Panc1 (cell line): ENCODE measurements around the gene ADPRHL1. TPM values are rescaled to one million over a fixed set of nuclear protein-coding genes. Genes with fewer than 3 reads are reported as not detected.

Experiments used
- ATAC-seq: fragments of 200-7000 bp; cut with Tn5 transposase; 2 replicates; pipeline ENCODE4 v1.9.1; 2020; ENCODE audit warnings: mild to moderate bottlenecking, moderate library complexity
- BruUV-seq: library from RNA; stranded (reverse); fragments of 400-500 nt; replicated peaks from 2 replicates; lab custom pipeline; 2021; lab: Mats Ljungman, UMichigan
- CTCF ChIA-PET: fragments of 300-600 bp; sonication (Branson Sonifier 250); formaldehyde crosslinking; loops from one replicate; lab custom pipeline; 2022; ENCODE audit warnings: antibody characterized with exemption; lab: Charles Lee
- POLR2A ChIA-PET: fragments of 300-600 bp; sonication (Branson Sonifier 250); formaldehyde crosslinking; loops from one replicate; lab custom pipeline; 2022; ENCODE audit warnings: antibody characterized with exemption; lab: Charles Lee
- DNase-seq: peaks from one replicate; pipeline ENCODE4 v3.0.0-alpha.2; 2010; ENCODE audit warnings: low read depth, low spot score
- H3K27ac ChIP-seq: 2 replicates; pipeline ENCODE4 v1.5.1; 2011; ENCODE audit warnings: mild to moderate bottlenecking, low read length, inconsistent platforms
- H3K27me3 ChIP-seq: fragments of 200-500 bp; sonication (Bioruptor generic); 2 replicates; pipeline ENCODE4 v1.6.0; 2014; ENCODE audit warnings: low read length, inconsistent platforms; ENCODE audit not compliant: control insufficient read depth, insufficient read depth
- H3K36me3 ChIP-seq: fragments of 200-500 bp; sonication (Bioruptor generic); 2 replicates; pipeline ENCODE4 v1.5.1; 2014; ENCODE audit warnings: inconsistent platforms, mild to moderate bottlenecking, low read length, moderate library complexity; ENCODE audit not compliant: control insufficient read depth, insufficient read depth
- H3K4me1 ChIP-seq: 2 replicates; pipeline ENCODE4 v1.5.1; 2011; ENCODE audit warnings: inconsistent platforms, mild to moderate bottlenecking, low read length, moderate library complexity; ENCODE audit not compliant: control insufficient read depth, insufficient read depth
- H3K4me3 ChIP-seq, 2 experiments: 2 replicates each; pipeline ENCODE4 v1.5.1; 2011 to 2012; ENCODE audit warnings: low read depth in 2 of 2, low read length in 2 of 2, mild to moderate bottlenecking in 2 of 2, inconsistent platforms in 1 of 2, moderate library complexity in 1 of 2
- H3K9me3 ChIP-seq: fragments of 200-500 bp; sonication (Bioruptor generic); 2 replicates; pipeline ENCODE4 v1.5.1; 2014; ENCODE audit warnings: low read depth, mild to moderate bottlenecking, inconsistent platforms, low read length, moderate library complexity; ENCODE audit not compliant: control insufficient read depth, insufficient read depth
- POLR2AphosphoS5 ChIP-seq: IDR thresholded peaks from 2 replicates; pipeline ENCODE4 v1.6.1; 2012; ENCODE audit warnings: mild to moderate bottlenecking, low read depth, low read length, moderate library complexity
- SIN3A ChIP-seq: IDR thresholded peaks from 2 replicates; pipeline ENCODE4 v1.6.1; 2012; ENCODE audit warnings: low read depth, mild to moderate bottlenecking, low read length, moderate library complexity, borderline replicate concordance; ENCODE audit not compliant: insufficient read depth
- TCF7L2 ChIP-seq: IDR thresholded peaks from 2 replicates; pipeline ENCODE4 v1.6.1; 2011; ENCODE audit warnings: mild to moderate bottlenecking, low read depth, low read length, inconsistent platforms
- in situ Hi-C: cut with HindIII; loops from 2 replicates; pipeline ENCODE4 v1.10.0; 2016; ENCODE audit warnings: low sequenced_read_pairs, low pct_unique_long_range_greater_than_20kb
- intact Hi-C: fragments of 100-400 bp; cut with micrococcal nuclease; formaldehyde crosslinking; loops from one replicate; pipeline ENCODE4 v1.10.0; 2022; ENCODE audit not compliant: unreplicated experiment
- total RNA-seq: library from RNA; stranded (reverse); gene quantifications from one replicate; pipeline ENCODE4 v1.2.1, GENCODE V29; 2021; ENCODE audit not compliant: unreplicated experiment
- TF ChIP-seq, protein P1 (sequence below), 2 experiments: IDR thresholded peaks; 2 replicates each; pipeline ENCODE4 v1.6.1; 2011 to 2012; ENCODE audit warnings: low read depth in 2 of 2, control low read depth in 1 of 2, low read length in 1 of 2, mild to moderate bottlenecking in 1 of 2, moderate library complexity in 1 of 2; ENCODE audit not compliant: insufficient read depth in 1 of 2
- TF ChIP-seq, protein P2 (sequence below): fragments of 450-650 bp; IDR thresholded peaks from 2 replicates; pipeline ENCODE4 v1.5.1; 2017; ENCODE audit warnings: mild to moderate bottlenecking

The ADPRHL1 gene
- total RNA-seq, 1 experiment from 2014 or later, result 4.8 TPM

DNA sequence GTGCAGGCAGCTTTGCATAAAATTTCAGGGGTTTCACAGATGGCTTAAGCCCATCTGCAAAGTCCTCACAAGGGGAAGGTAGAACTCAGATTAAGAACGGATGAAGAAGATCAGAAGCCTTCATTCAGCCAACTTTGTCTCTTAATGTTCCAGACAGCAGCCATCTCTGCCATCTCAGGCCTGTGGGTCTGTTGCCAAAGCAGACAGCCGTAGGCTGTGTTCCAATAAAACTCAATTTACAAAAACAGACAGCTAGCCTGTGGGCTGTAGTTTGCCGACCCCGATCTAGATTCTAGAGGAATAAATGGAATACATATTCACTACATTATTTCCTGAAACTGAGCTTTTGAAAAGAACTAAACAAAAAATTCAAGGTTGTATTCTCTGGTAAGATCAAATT, 33.4 kb upstream of the ADPRHL1 start:
- CTCF ChIA-PET, result no interaction called here
- Histone ChIP-seq H3K4me3 (no peak overlapping the region), H3K27ac (no peak overlapping the region), H3K9me3 (no peaks in the 10 kb centered on the region), H3K36me3 (peaks cover 3% of the 10 kb centered on the region; the same call in 1 of the 2 replicates), H3K27me3 (no peaks in the 10 kb centered on the region), H3K4me1 (peaks cover 4% of the 10 kb centered on the region)
- intact Hi-C loops (no loop called here), in situ Hi-C loops (no loop called here)
- TF ChIP-seq, protein P1, sequence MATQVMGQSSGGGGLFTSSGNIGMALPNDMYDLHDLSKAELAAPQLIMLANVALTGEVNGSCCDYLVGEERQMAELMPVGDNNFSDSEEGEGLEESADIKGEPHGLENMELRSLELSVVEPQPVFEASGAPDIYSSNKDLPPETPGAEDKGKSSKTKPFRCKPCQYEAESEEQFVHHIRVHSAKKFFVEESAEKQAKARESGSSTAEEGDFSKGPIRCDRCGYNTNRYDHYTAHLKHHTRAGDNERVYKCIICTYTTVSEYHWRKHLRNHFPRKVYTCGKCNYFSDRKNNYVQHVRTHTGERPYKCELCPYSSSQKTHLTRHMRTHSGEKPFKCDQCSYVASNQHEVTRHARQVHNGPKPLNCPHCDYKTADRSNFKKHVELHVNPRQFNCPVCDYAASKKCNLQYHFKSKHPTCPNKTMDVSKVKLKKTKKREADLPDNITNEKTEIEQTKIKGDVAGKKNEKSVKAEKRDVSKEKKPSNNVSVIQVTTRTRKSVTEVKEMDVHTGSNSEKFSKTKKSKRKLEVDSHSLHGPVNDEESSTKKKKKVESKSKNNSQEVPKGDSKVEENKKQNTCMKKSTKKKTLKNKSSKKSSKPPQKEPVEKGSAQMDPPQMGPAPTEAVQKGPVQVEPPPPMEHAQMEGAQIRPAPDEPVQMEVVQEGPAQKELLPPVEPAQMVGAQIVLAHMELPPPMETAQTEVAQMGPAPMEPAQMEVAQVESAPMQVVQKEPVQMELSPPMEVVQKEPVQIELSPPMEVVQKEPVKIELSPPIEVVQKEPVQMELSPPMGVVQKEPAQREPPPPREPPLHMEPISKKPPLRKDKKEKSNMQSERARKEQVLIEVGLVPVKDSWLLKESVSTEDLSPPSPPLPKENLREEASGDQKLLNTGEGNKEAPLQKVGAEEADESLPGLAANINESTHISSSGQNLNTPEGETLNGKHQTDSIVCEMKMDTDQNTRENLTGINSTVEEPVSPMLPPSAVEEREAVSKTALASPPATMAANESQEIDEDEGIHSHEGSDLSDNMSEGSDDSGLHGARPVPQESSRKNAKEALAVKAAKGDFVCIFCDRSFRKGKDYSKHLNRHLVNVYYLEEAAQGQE (IDR thresholded peaks at IDR 0.05; ENCODE audit: insufficient read depth in 1 of 2, low read depth in 2 of 2, low read length in 1 of 2), result no peak
- TF ChIP-seq POLR2AphosphoS5 (no peak), TCF7L2 (no peak), SIN3A (no peak)
- TF ChIP-seq, protein P2, sequence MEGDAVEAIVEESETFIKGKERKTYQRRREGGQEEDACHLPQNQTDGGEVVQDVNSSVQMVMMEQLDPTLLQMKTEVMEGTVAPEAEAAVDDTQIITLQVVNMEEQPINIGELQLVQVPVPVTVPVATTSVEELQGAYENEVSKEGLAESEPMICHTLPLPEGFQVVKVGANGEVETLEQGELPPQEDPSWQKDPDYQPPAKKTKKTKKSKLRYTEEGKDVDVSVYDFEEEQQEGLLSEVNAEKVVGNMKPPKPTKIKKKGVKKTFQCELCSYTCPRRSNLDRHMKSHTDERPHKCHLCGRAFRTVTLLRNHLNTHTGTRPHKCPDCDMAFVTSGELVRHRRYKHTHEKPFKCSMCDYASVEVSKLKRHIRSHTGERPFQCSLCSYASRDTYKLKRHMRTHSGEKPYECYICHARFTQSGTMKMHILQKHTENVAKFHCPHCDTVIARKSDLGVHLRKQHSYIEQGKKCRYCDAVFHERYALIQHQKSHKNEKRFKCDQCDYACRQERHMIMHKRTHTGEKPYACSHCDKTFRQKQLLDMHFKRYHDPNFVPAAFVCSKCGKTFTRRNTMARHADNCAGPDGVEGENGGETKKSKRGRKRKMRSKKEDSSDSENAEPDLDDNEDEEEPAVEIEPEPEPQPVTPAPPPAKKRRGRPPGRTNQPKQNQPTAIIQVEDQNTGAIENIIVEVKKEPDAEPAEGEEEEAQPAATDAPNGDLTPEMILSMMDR, result no peak
- DNase-seq (no peak), ATAC-seq (no peak)
- BruUV-seq, result no TSS peak
- POLR2A ChIA-PET, result no interaction called here

DNA sequence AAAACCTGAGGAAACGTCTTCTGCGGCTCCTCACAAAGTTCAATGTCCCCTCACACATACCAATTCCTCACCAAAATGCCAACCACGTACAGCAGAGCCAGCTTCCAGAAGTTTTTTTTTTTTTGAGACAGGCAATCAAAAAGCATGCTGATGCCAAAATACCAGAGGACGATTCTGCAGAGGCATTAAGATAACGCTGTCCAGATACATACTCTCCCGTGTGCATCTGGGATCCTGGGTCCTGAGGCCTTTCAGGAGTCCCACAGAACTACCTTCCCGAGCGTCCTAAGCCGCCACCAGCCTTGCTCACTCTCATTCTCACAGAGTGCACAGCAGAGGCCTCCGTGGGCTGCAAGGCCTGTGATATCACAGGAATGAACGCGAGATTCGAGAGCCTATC, 32.3 kb upstream of the ADPRHL1 start:
- H3K4me3 ChIP-seq, result no peak overlapping the region
- CTCF ChIA-PET, result no interaction called here
- no peak for ATAC-seq
- no peaks in the 10 kb centered on the region; the same call in 1 of the 2 replicates for H3K36me3 ChIP-seq
- no peak for TF ChIP-seq TCF7L2
- TF ChIP-seq SIN3A, result no peak
- TF ChIP-seq, protein P2, result no peak
- TF ChIP-seq, protein P1 (IDR thresholded peaks at IDR 0.05; ENCODE audit: insufficient read depth in 1 of 2, low read depth in 2 of 2, low read length in 1 of 2), result no peak
- no peak for TF ChIP-seq POLR2AphosphoS5
- BruUV-seq, result no TSS peak
- POLR2A ChIA-PET, result no interaction called here
- DNase-seq, result no peak
- H3K27me3 ChIP-seq, result no peaks in the 10 kb centered on the region
- H3K4me1 ChIP-seq, result peaks cover 4% of the 10 kb centered on the region
- H3K27ac ChIP-seq, result no peak overlapping the region
- intact Hi-C loops (no loop called here), in situ Hi-C loops (no loop called here)
- H3K9me3 ChIP-seq, result no peaks in the 10 kb centered on the region
